Measurements from ENCODE around the gene AMBRA1.

Gene AMBRA1

DNA sequence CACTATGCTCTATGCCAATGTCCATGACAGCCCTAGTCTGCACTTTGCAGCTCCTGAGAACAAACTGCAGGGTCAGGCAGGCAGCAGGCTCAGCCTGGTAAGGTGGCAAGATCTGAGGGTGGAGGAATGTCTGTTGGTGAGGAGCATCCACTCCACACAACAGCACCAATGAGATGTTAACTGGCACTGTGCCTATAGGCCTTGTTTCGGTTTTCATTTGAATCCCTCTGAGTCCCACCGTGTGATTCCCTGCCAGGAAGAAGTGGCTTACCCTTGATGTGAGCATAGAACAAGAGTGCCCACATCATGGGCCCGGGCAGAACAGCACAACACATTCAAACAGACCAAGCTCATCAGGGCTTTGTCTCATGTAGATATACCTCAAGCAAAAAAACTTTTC is 158.1 kb downstream of the AMBRA1 start:
- FAIRE-seq, result no peak

GRCh38 chr11:46431211-46431610 is 162.6 kb downstream of the AMBRA1 start:
- FAIRE-seq, result no peak

GRCh38 chr11:46429717-46430116 is 164.1 kb downstream of the AMBRA1 start:
- no peak for FAIRE-seq

DNA sequence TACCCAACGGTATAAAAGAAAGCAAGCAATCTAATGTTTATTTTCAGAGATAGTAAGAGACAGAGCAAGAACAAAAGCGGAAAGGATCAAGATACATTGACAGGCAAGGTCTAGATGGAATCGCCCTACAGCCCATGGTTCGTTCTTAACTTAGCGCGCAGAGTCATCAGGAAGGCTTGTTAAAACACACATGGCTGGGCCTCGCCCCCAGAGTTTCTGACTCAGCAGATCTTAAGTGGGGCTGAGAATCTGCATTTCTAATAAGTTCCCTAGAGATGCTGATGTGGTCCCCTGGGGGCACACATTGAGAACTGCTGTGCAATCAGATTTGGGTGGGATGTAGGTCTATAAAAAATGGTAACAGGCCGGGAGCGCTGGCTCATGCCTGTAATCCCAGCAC is 166.5 kb downstream of the AMBRA1 start:
- FAIRE-seq, result no peak

GRCh38 chr11:46426233-46426991 is 167.4 kb downstream of the AMBRA1 start:
- no peak for FAIRE-seq

GRCh38 chr11:46422588-46422987 is 171.2 kb downstream of the AMBRA1 start:
- FAIRE-seq, result no peak

GRCh38 chr11:46421257-46421880 is 172.5 kb downstream of the AMBRA1 start:
- no peak for FAIRE-seq

DNA sequence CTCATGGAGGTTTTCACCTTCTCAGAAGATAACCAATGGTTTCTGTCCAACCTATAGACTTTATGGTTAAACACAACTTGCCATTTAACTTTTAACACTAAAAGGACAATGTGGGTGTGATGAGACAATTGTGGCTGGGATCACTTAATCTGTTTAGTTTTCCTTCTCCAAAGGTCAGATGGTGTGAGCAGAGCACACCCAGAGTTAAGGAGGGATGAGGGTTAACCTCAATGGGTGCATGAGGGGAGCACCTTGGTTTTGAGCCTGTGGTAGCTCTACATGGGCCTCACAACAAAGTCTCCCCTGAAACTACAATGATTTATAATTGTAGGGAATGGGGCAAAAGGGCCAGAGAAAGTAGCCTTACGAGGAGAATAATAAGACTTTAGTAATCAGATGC is 173.3 kb downstream of the AMBRA1 start:
- FAIRE-seq, result no peak

DNA sequence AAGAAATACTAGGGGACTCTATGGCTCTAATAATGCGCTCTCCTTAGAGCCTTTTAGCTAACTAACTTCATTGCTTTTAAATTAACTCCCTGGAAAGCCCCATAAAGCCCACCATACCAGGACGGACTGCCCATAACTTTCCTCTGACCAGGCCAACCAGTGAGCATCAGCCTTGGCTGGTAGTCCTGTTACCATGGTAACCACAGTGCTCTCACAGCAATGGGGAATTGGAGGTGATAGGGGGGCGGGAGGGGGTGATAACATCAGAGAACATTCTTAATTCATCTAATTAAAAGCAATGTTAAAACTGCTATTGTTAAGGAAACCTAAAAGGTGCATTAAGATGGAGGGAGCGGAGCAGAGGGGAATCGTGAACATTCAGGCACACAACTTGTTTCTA is 175.1 kb downstream of the AMBRA1 start:
- FAIRE-seq, result no peak

- FAIRE-seq, result no peak
These were observed 176.1 kb downstream of the AMBRA1 start for GRCh38 chr11:46417711-46418110.

- no peak for FAIRE-seq
These were observed 178.9 kb downstream of the AMBRA1 start for GRCh38 chr11:46414879-46415278.

DNA sequence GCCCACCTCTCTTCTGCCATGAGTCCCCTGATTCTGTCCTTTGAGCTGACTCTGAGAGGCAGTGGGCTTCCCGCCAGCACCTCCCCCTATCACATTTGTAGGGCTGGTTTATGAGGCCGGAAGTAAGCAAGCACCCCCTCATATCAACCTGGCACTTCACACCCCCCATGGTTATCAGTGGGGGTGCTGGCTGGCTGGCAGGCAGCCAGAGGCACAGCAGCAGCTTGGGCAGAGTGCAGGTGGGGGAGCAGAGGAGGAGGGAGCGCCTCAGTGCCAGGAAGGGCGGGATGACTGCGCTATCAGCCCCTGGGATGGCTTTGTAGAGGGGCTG is 179.4 kb downstream of the AMBRA1 start:
- FAIRE-seq, result no peak

GRCh38 chr11:46413760-46414465 is 179.9 kb downstream of the AMBRA1 start:
- FAIRE-seq, result no peak

DNA sequence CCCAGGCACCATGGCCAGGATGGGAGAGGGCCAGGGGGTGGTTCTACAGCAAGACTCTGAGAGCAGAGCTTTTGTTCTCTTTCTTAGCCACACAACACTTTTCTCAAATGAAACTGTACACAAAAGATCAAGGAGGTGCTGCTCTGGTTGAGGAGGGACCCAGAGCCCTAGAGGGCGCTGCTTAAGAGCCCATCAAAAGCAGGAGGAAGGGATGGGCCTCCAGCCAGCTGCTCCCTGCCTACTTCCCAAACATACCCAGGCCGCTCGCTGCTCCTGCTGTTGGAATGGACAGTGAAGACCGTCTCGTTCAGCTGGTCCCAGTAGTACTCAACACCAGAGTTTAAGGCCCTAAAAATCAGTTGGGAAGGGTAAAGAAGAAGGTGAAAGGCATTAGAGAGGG is 183.8 kb downstream of the AMBRA1 start:
- no peak for FAIRE-seq

DNA sequence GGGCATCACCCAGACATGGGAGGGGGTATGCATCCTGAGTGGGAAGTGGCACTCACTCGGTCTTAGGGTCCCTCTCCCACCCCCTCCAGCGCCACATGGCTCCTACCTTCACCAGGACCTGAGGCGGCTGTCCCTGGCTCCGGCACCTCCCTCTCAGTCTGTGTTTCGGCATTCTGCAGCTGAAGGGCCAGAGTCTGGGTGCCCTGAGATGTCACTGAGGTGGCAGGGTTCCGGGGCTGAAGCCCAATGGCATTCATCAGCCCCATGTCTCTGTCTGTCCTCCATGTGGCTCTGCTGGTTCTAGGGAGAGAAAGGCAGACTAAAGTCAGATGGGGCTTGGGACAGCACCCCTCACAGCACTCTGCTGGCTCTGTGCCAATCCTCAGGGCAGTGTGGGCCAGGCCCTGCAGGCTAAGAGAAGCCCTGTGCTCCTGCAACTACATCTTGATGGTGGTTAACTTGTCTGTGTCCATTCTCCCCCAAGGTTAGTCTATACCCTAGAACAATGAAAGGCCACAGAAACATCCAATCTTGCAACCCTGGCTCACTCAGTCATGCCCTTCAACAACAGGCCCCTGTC is 185.3 kb downstream of the AMBRA1 start:
- no peak for FAIRE-seq

GRCh38 chr11:46407635-46408034 is 186.2 kb downstream of the AMBRA1 start:
- FAIRE-seq, result no peak

DNA sequence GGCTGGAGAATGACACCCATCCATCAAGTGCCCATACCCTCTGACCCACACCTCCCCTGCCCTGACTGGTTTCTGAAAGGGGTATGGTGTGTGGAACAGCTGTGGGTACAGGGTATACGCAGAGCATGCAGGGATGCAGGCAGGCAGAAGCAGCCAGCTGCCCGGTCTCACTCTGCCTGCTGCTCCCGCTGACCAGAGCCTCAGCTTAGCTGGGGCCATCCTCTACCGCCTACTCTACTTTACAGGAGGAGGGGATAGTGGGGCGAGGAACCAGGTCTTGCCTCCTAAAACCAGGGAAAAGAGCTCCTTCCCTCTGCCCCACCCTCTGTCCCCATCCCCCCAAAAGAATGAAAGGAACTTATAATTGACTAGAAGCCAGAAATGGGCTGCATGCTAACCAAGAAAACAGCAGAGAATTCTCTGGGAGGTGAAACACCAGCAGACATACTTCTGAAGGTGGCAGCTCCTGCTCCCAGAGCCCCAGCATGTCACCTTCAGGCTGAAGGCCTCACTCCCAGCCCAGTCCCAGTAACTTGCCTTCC is 189.3 kb downstream of the AMBRA1 start:
- no peak for FAIRE-seq

DNA sequence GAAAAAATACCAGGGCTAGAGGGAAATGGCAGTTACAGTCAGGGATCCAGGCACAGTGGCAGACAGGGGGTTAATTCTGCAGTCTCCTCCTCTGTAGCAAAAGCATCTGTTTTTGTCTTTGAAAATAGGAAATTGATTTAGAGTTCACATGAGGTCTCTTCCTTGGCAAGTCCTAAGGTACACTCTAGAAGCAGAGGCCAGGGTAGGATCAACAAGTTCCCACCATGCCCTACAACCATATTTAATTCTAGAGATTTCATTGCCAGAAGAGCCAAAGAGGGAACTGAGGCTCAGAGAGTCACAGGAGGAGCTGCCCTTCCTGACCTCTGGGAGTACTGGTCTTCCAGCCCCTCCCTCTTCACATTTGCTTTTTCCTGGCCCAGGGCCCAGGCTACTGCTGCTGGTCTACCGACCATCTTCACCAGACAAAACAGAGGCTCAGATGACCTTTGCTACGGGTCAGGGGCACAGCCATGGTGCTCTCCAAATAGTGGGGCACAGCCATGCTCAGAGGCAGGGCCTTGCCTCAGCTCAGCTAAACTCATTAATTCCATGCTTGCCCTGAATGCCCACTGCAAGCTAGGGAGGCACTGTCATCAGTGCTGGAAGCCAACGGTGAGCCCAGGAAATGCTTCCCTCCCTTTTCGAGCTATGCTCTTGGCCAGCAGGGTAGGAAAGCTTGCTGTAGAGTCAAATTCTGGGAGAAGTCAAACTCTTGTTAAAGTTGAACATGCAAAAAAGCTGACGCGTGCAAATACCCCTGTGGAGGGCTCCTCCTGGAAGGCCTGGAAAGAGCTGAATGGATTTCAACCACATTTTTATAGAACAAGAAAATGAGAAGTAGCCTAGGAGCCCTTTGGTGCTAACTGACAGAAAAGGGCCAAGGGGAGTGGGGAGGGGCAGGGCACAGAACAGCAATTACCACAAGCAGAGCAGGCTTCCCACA is 190.6 kb downstream of the AMBRA1 start:
- FAIRE-seq, result no peak

- no peak for FAIRE-seq
These were observed 196.3 kb downstream of the AMBRA1 start for GRCh38 chr11:46397526-46397925.

DNA sequence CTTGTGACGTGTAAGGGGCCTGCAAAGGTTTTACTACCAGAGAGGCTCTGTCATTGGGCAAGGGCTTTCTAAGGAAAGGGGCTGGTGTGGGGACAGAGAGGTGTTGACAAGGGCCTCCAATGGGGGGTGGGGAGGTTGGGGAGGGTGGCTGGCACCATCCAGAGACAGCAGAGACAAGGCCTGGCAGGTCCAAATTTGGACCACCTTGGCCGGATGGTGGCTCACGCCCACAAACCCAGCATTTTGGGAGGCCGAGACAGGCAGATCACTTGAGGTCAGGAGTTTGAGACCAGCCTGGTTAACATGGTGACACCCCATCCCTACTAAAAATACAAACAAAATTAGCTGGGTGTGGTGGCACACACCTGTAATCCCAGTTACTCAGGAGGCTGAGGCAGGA is 200.1 kb downstream of the AMBRA1 start:
- FAIRE-seq, result no peak

DNA sequence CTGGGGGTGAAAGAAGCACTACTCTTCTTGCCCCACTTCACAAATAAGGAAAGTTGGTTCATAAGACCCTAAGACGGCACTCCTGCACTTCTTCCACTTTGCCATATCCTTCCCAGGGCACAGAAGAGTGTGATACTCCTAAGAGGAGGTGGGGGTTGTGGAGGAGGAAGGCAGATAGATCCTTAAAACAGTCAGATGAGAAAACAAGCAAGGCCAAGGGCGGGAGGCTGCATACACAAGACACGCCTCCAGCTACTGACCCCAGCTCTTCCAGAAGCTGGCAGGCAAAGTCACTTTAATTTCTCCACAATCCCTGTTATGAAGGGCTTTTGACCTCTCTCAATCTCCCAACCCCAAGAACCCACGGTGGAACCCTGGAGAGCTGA is 200.6 kb downstream of the AMBRA1 start:
- no peak for FAIRE-seq

- FAIRE-seq, result no peak
These were observed 201.2 kb downstream of the AMBRA1 start for GRCh38 chr11:46392421-46393230.
